ENCODE data around the gene SCFD2. TPM values are rescaled to one million over a fixed set of nuclear protein-coding genes. Genes with fewer than 3 reads are reported as not detected.

SCFD2 gene
- total RNA-seq, 6 experiments from 2014 or later = 35.2 to 46.7 (median 41.5) TPM

DNA sequence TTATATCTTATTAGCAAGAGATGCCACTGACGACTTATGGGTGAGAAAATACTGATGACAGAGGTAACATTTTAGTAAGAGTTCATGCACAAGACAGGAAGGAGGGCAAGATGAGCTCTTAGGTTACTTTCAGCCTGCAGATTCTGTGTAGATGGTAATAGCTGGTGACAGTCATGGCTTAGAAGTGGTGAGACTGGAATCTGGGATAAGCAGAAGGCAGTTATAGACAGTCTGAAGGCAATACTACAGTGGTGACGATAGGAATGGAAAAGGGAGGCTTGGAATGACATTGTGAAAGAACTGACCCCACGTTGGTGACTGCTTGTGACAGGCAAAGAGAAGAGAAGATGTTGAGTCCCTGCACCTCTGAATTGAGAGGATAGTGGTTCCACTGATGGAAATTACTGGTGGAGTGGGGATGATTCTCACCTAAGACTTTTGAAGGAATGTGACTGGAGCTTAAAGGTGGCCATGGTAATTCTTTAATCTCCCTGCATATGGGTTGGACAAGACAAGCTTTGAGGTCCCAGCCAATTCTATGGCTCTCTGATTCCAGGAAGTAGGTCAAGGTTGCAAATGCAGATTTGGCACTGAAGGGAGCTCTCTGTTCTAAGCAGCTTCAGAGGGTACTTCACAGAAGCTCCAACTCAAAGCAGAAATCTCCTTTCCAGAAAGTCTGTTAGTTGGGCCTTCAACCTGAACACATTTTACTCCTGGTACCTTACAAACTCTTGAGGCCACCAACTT lies 404.0 kb downstream of the SCFD2 start:
- Mint-ChIP-seq H3K27me3 (ENCODE audit: insufficient read depth) (no peaks in the 10 kb centered on the region), H3K4me1 (ENCODE audit: low read depth) (peaks cover 59% of the 10 kb centered on the region), H3K4me3 (no peak overlapping the region), H3K27ac (no peak overlapping the region), H3K36me3 (ENCODE audit: low read depth) (no peaks in the 10 kb centered on the region), H3K9me3 (no peaks in the 10 kb centered on the region)
- no peak for DNase-seq
- no peak for TF ChIP-seq CTCF (IDR thresholded peaks at IDR 0.05)

DNA sequence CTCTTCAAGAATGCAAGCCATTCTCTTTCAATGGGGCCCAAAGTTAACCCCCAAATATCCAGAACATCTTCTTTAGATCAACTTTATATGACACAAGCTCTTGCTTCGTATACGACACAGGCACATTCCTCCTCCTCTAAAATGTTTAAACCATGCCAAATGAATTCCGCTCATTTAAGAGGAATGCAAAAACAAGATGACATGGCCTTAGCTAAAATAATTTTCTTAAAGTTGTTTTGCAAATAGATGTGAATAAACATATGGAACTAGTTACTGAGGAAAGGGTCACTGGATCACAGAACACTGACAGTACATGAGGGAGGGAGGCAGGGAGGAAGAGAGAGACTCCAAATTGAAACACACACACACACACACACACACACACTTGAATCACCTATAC lies 406.3 kb downstream of the SCFD2 start:
- peak overlapping the region; percentile 75 for H3K27ac Mint-ChIP-seq
- no peaks in the 10 kb centered on the region for H3K9me3 Mint-ChIP-seq
- H3K27me3 Mint-ChIP-seq (ENCODE audit: insufficient read depth) = no peaks in the 10 kb centered on the region
- DNase-seq = peak; percentile 74
- H3K4me3 Mint-ChIP-seq = peak overlapping the region; percentile 46
- H3K36me3 Mint-ChIP-seq (ENCODE audit: low read depth) = no peaks in the 10 kb centered on the region
- peaks cover 56% of the 10 kb centered on the region for H3K4me1 Mint-ChIP-seq (ENCODE audit: low read depth)
- no peak for TF ChIP-seq CTCF (IDR thresholded peaks at IDR 0.05)

DNA sequence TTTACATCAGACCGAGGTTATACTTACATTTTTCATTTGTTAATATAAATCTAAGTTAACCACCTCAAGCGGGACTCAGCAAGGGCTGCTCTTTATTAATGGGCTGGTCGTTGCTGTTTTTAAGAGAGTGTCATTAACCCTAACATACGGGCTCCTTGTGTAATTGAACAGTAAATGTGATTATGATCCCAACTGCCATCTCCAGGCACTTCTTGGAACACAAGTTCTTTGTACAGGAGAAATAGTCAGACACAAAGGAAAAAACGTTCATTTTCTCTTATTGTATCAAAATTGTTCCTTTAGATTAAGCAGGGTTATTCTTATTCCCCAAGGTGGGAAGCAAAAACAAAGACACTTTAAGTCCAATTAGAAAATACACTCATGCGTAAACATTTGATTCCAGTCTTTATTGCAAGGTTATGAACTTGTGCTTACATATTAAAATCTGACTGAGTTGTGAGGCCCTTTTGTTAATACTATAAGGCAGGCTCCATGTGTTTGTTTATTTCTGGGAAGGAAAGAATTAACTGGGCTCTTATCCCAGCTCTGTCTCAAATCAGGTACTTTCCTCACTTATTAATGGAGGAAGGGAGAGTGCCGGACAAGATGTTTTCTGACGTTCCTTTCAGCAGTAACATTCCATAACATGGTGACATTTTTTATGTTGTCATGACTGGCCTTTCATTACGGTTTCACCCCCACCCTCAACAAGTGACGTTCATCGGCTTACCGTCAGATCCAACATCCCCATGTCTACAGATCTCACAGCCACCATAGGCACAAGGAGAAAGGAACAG lies 407.8 kb downstream of the SCFD2 start:
- DNase-seq = no peak
- TF ChIP-seq CTCF (IDR thresholded peaks at IDR 0.05) = peak; percentile 17; the same call in 1 of the 2 replicates
- H3K27ac Mint-ChIP-seq = peak overlapping the region; percentile 54
- H3K9me3 Mint-ChIP-seq = no peaks in the 10 kb centered on the region
- peaks cover 50% of the 10 kb centered on the region for H3K4me1 Mint-ChIP-seq (ENCODE audit: low read depth)
- H3K27me3 Mint-ChIP-seq (ENCODE audit: insufficient read depth) = no peaks in the 10 kb centered on the region
- peak overlapping the region; percentile 26; the same call in 1 of the 2 replicates for H3K4me3 Mint-ChIP-seq
- H3K36me3 Mint-ChIP-seq (ENCODE audit: low read depth) = no peaks in the 10 kb centered on the region

GRCh38 chr4:52957220-52957686 lies 408.6 kb downstream of the SCFD2 start:
- H3K4me3 Mint-ChIP-seq = peak overlapping the region; percentile 36; the same call in 1 of the 2 replicates
- H3K9me3 Mint-ChIP-seq = no peaks in the 10 kb centered on the region
- no peak for TF ChIP-seq CTCF (IDR thresholded peaks at IDR 0.05)
- no peaks in the 10 kb centered on the region for H3K27me3 Mint-ChIP-seq (ENCODE audit: insufficient read depth)
- peak overlapping the region; percentile 54; the same call in 1 of the 2 replicates for H3K27ac Mint-ChIP-seq
- peaks cover 48% of the 10 kb centered on the region for H3K4me1 Mint-ChIP-seq (ENCODE audit: low read depth)
- H3K36me3 Mint-ChIP-seq (ENCODE audit: low read depth) = no peaks in the 10 kb centered on the region
- no peak for DNase-seq

DNA sequence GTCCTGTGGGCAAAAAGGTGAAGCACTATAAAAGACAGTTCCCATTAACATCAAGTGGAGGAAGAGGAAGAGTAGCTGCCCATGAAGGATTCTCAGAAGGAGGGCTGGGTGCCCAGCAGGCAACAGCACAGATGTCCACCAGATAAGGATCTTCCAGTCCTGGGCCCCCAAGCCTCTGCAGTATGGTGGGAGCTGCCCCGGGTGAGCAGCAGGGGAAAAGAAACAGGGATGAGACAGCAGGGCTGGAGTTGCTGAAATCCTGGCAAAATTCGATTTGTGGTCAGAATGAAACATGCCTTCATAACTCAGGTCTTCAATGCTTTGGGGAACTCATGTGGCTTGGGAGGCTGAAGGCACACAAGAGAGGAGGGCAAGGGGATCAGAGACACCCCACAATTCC lies 409.2 kb downstream of the SCFD2 start:
- Mint-ChIP-seq H3K4me1 (ENCODE audit: low read depth) (peaks cover 50% of the 10 kb centered on the region), H3K27me3 (ENCODE audit: insufficient read depth) (no peaks in the 10 kb centered on the region), H3K27ac (no peak overlapping the region; the same call in 1 of the 2 replicates), H3K4me3 (no peak overlapping the region), H3K36me3 (ENCODE audit: low read depth) (no peaks in the 10 kb centered on the region), H3K9me3 (no peaks in the 10 kb centered on the region)
- TF ChIP-seq CTCF (IDR thresholded peaks at IDR 0.05) = no peak
- no peak for DNase-seq
